IPS-15b (cell line): ENCODE results near the gene SALL1.
A peak's percentile ranks its signal among the peaks of the same experiment; 100 is the strongest.

Source experiments
- H3K27me3 ChIP-seq: one replicate; pipeline ENCODE4 v1.6.1; 2013; ENCODE audit warnings: low read length; ENCODE audit not compliant: control insufficient read depth, insufficient read depth
- H3K36me3 ChIP-seq: one replicate; pipeline ENCODE4 v1.6.1; 2013; ENCODE audit warnings: low read length; ENCODE audit not compliant: control insufficient read depth, insufficient read depth
- H3K4me1 ChIP-seq: one replicate; pipeline ENCODE4 v1.6.1; 2013; ENCODE audit warnings: mild to moderate bottlenecking, low read length; ENCODE audit not compliant: control insufficient read depth, insufficient read depth
- H3K4me3 ChIP-seq: one replicate; pipeline ENCODE4 v1.5.1; 2013; ENCODE audit warnings: low read depth, low read length
- H3K9ac ChIP-seq: one replicate; pipeline ENCODE4 v1.6.1; 2013; ENCODE audit warnings: low read depth, mild to moderate bottlenecking, low read length
- H3K9me3 ChIP-seq: one replicate; pipeline ENCODE4 v1.6.1; 2013; ENCODE audit warnings: mild to moderate bottlenecking, low read length; ENCODE audit not compliant: control insufficient read depth, insufficient read depth

The SALL1 gene

GRCh38 chr16:51134876-51135275 lies 16.2 kb downstream of the SALL1 start:
- Histone ChIP-seq H3K27me3 (no peaks in the 10 kb centered on the region), H3K4me3 (peak overlapping the region; percentile 62), H3K36me3 (peaks cover 22% of the 10 kb centered on the region), H3K9me3 (no peaks in the 10 kb centered on the region), H3K4me1 (peaks cover 4% of the 10 kb centered on the region), H3K9ac (peak overlapping the region; percentile 19)

GRCh38 chr16:51134269-51134812 lies 16.7 kb downstream of the SALL1 start:
- Histone ChIP-seq H3K4me1 (peaks cover 4% of the 10 kb centered on the region), H3K36me3 (peaks cover 17% of the 10 kb centered on the region), H3K4me3 (peak overlapping the region; percentile 62), H3K27me3 (no peaks in the 10 kb centered on the region), H3K9me3 (no peaks in the 10 kb centered on the region), H3K9ac (peak overlapping the region; percentile 19)

- peak overlapping the region; percentile 16 for H3K9ac ChIP-seq
- peaks cover 4% of the 10 kb centered on the region for H3K4me1 ChIP-seq
- H3K4me3 ChIP-seq: peak overlapping the region; percentile 62
- H3K9me3 ChIP-seq: no peaks in the 10 kb centered on the region
- H3K27me3 ChIP-seq: no peaks in the 10 kb centered on the region
- H3K36me3 ChIP-seq: peaks cover 10% of the 10 kb centered on the region
These were observed 17.4 kb downstream of the SALL1 start for GRCh38 chr16:51133688-51134087.

- peaks cover 4% of the 10 kb centered on the region for H3K4me1 ChIP-seq
- no peaks in the 10 kb centered on the region for H3K27me3 ChIP-seq
- no peaks in the 10 kb centered on the region for H3K9me3 ChIP-seq
- H3K9ac ChIP-seq: peak overlapping the region; percentile 16
- H3K4me3 ChIP-seq: peak overlapping the region; percentile 62
- peaks cover 6% of the 10 kb centered on the region for H3K36me3 ChIP-seq
These were observed 17.9 kb downstream of the SALL1 start for GRCh38 chr16:51133183-51133582.

GRCh38 chr16:51132490-51133115 lies 18.5 kb downstream of the SALL1 start:
- H3K36me3 ChIP-seq: peaks cover 6% of the 10 kb centered on the region
- no peaks in the 10 kb centered on the region for H3K27me3 ChIP-seq
- H3K4me1 ChIP-seq: peaks cover 4% of the 10 kb centered on the region
- H3K9ac ChIP-seq: no peak overlapping the region
- no peak overlapping the region for H3K4me3 ChIP-seq
- no peaks in the 10 kb centered on the region for H3K9me3 ChIP-seq

- H3K4me3 ChIP-seq: no peak overlapping the region
- peaks cover 4% of the 10 kb centered on the region for H3K4me1 ChIP-seq
- H3K9me3 ChIP-seq: no peaks in the 10 kb centered on the region
- H3K36me3 ChIP-seq: no peaks in the 10 kb centered on the region
- H3K27me3 ChIP-seq: no peaks in the 10 kb centered on the region
- no peak overlapping the region for H3K9ac ChIP-seq
These were observed 19.5 kb downstream of the SALL1 start for GRCh38 chr16:51131619-51132018.

GRCh38 chr16:51129105-51129504 lies 22.0 kb downstream of the SALL1 start:
- H3K36me3 ChIP-seq: no peaks in the 10 kb centered on the region
- H3K9me3 ChIP-seq: no peaks in the 10 kb centered on the region
- no peak overlapping the region for H3K4me3 ChIP-seq
- H3K4me1 ChIP-seq: no peaks in the 10 kb centered on the region
- no peaks in the 10 kb centered on the region for H3K27me3 ChIP-seq
- H3K9ac ChIP-seq: no peak overlapping the region

GRCh38 chr16:51125992-51126391 lies 25.1 kb downstream of the SALL1 start:
- Histone ChIP-seq H3K9me3 (no peaks in the 10 kb centered on the region), H3K4me1 (peaks cover 7% of the 10 kb centered on the region)

GRCh38 chr16:51124896-51125295 lies 26.2 kb downstream of the SALL1 start:
- H3K9ac ChIP-seq: no peak overlapping the region
- peaks cover 7% of the 10 kb centered on the region for H3K4me1 ChIP-seq

More at GRCh38 chr16:51125992-51126391, 25.1 kb downstream of the SALL1 start:
- H3K27me3 ChIP-seq: no peaks in the 10 kb centered on the region
- no peak overlapping the region for H3K4me3 ChIP-seq
- no peak overlapping the region for H3K9ac ChIP-seq
- H3K36me3 ChIP-seq: no peaks in the 10 kb centered on the region

GRCh38 chr16:51121850-51122249 lies 29.2 kb downstream of the SALL1 start:
- H3K36me3 ChIP-seq: no peaks in the 10 kb centered on the region
- peaks cover 3% of the 10 kb centered on the region for H3K27me3 ChIP-seq
- H3K4me1 ChIP-seq: peaks cover 7% of the 10 kb centered on the region
- H3K4me3 ChIP-seq: no peak overlapping the region
- H3K9ac ChIP-seq: no peak overlapping the region
- no peaks in the 10 kb centered on the region for H3K9me3 ChIP-seq

More at GRCh38 chr16:51124896-51125295, 26.2 kb downstream of the SALL1 start:
- Histone ChIP-seq H3K4me3 (no peak overlapping the region), H3K27me3 (no peaks in the 10 kb centered on the region), H3K9me3 (no peaks in the 10 kb centered on the region), H3K36me3 (no peaks in the 10 kb centered on the region)

GRCh38 chr16:51120730-51121347 lies 30.2 kb downstream of the SALL1 start:
- H3K4me3 ChIP-seq: no peak overlapping the region
- H3K27me3 ChIP-seq: peaks cover 3% of the 10 kb centered on the region

More at GRCh38 chr16:51120730-51121347, 30.2 kb downstream of the SALL1 start:
- peaks cover 10% of the 10 kb centered on the region for H3K4me1 ChIP-seq
- no peaks in the 10 kb centered on the region for H3K36me3 ChIP-seq
- no peaks in the 10 kb centered on the region for H3K9me3 ChIP-seq
- H3K9ac ChIP-seq: no peak overlapping the region
